ENCODE results near the gene NADSYN1. TPM values are rescaled to one million over a fixed set of nuclear protein-coding genes. Genes with fewer than 3 reads are reported as not detected.

The NADSYN1 gene
- total RNA-seq, 1 experiment from 2014 or later = 45.1 TPM

DNA sequence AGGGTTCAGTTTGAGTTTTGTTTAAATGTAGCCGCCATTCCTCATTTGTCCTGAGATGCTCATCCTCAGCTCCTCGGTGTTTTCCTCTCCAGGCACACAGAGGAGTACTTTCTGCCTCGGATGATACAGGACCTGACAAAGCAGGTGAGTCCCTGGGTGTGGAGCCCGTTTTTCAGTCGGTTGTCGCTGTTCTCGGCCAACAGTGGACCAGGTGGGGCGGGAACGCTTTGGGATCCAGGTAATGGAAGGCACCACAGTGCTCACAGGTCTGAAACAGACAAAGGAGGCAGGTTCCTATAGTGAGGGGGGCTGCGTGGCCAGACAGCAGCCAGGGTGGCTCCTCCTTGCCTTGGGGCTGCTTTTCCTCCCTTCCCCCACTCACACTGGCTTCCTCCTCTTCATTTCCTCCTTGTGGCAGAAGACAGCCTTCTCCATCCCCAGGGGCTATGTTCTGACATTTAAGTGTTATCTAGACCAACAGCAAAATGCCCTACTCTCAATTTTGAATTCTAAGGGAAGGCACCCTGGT lies 19.4 kb downstream of the NADSYN1 start:
- H3K27me3 Mint-ChIP-seq (ENCODE audit: low read depth) = no peaks in the 10 kb centered on the region
- H3K27ac Mint-ChIP-seq = no peak overlapping the region
- H3K36me3 Mint-ChIP-seq = peaks cover 49% of the 10 kb centered on the region
- POLR2A ChIA-PET = no interaction called here
- H3K9me3 Mint-ChIP-seq = peaks cover 24% of the 10 kb centered on the region
- no peak for ATAC-seq
- no peak for DNase-seq (ENCODE audit: low spot score)
- peaks cover 9% of the 10 kb centered on the region for H3K4me1 Mint-ChIP-seq
- CTCF ChIA-PET = no interaction called here
- TF ChIP-seq ATF1 (CRISPR knock-in tag; IDR thresholded peaks at IDR 0.05) = no peak
- no peak for TF ChIP-seq ZNF281 (CRISPR knock-in tag; IDR thresholded peaks at IDR 0.05)
- TF ChIP-seq, protein P1, sequence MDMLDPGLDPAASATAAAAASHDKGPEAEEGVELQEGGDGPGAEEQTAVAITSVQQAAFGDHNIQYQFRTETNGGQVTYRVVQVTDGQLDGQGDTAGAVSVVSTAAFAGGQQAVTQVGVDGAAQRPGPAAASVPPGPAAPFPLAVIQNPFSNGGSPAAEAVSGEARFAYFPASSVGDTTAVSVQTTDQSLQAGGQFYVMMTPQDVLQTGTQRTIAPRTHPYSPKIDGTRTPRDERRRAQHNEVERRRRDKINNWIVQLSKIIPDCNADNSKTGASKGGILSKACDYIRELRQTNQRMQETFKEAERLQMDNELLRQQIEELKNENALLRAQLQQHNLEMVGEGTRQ (CRISPR knock-in tag; IDR thresholded peaks at IDR 0.05) = no peak
- TF ChIP-seq, protein P2, sequence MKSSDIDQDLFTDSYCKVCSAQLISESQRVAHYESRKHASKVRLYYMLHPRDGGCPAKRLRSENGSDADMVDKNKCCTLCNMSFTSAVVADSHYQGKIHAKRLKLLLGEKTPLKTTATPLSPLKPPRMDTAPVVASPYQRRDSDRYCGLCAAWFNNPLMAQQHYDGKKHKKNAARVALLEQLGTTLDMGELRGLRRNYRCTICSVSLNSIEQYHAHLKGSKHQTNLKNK (CRISPR knock-in tag; IDR thresholded peaks at IDR 0.05) = no peak
- H3K4me3 Mint-ChIP-seq = no peak overlapping the region

DNA sequence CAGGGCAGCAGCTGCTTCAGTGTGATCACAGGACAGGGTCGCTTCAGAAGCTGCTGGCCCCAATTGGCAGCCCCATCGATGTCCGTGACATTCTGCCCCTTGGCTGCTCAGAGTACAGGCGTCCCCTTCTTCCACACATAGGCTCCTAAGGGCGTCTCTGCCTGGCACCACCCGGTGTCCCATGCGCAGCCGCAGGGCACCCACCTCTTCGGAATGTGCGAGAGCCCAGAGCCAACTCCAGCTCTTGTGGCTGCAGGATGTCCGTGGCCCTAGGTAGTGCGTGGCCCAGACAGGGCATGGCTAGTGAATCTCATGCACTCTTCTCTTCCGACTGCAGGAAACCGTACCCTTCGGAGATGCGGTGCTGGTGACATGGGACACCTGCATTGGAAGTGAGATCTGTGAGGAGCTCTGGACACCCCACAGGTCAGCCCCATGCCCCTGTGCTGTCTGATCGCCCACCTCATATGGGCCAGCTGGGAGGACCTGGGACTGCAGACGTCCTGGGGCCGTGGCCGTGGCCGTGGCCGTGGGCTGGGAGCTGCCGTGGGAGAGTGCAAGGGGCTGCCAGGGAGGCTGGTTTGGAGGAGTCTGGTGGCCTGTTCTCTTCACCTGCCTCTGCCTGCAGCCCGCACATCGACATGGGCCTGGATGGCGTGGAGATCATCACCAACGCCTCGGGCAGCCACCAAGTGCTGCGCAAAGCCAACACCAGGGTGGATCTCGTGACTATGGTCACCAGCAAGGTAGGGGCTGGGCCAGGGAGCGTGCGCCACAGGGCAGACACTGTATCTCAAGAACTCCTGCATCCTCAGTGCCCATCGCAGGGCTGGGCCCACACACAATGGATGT lies 20.2 kb downstream of the NADSYN1 start:
- no peak for ATAC-seq
- no peaks in the 10 kb centered on the region for H3K27me3 Mint-ChIP-seq (ENCODE audit: low read depth)
- peaks cover 43% of the 10 kb centered on the region for H3K36me3 Mint-ChIP-seq
- no peak overlapping the region for H3K4me3 Mint-ChIP-seq
- no peak for TF ChIP-seq TEAD4 (CRISPR knock-in tag; IDR thresholded peaks at IDR 0.05)
- TF ChIP-seq ZNF425 (CRISPR knock-in tag; conservative IDR thresholded peaks at IDR 0.05) = no peak
- TF ChIP-seq, protein P3, sequence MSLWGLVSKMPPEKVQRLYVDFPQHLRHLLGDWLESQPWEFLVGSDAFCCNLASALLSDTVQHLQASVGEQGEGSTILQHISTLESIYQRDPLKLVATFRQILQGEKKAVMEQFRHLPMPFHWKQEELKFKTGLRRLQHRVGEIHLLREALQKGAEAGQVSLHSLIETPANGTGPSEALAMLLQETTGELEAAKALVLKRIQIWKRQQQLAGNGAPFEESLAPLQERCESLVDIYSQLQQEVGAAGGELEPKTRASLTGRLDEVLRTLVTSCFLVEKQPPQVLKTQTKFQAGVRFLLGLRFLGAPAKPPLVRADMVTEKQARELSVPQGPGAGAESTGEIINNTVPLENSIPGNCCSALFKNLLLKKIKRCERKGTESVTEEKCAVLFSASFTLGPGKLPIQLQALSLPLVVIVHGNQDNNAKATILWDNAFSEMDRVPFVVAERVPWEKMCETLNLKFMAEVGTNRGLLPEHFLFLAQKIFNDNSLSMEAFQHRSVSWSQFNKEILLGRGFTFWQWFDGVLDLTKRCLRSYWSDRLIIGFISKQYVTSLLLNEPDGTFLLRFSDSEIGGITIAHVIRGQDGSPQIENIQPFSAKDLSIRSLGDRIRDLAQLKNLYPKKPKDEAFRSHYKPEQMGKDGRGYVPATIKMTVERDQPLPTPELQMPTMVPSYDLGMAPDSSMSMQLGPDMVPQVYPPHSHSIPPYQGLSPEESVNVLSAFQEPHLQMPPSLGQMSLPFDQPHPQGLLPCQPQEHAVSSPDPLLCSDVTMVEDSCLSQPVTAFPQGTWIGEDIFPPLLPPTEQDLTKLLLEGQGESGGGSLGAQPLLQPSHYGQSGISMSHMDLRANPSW (CRISPR knock-in tag; conservative IDR thresholded peaks at IDR 0.05; ENCODE audit: low read depth) = no peak
- TF ChIP-seq ZNF219 (CRISPR knock-in tag; IDR thresholded peaks at IDR 0.05; ENCODE audit: borderline replicate concordance) = no peak
- no peak for TF ChIP-seq SP1 (CRISPR knock-in tag; conservative IDR thresholded peaks at IDR 0.05)
- no peak for TF ChIP-seq JAZF1 (CRISPR knock-in tag; IDR thresholded peaks at IDR 0.05)
- no peak for TF ChIP-seq NR2C2 (CRISPR knock-in tag; IDR thresholded peaks at IDR 0.05)
- TF ChIP-seq ZNF138 (CRISPR knock-in tag; conservative IDR thresholded peaks at IDR 0.05) = no peak
- TF ChIP-seq, protein P1 (CRISPR knock-in tag; IDR thresholded peaks at IDR 0.05) = no peak
- no peak for TF ChIP-seq NFATC4 (CRISPR knock-in tag; IDR thresholded peaks at IDR 0.05)
- TF ChIP-seq FOXJ3 (CRISPR knock-in tag; IDR thresholded peaks at IDR 0.05; ENCODE audit: borderline replicate concordance) = no peak
- TF ChIP-seq ETV6 (CRISPR knock-in tag; IDR thresholded peaks at IDR 0.05) = no peak
- no peak for TF ChIP-seq NFE2L1 (CRISPR knock-in tag; IDR thresholded peaks at IDR 0.05)
- no peak for TF ChIP-seq FOXP1 (CRISPR knock-in tag; IDR thresholded peaks at IDR 0.05; ENCODE audit: borderline replicate concordance)
- DNase-seq (ENCODE audit: low spot score) = no peak
- H3K4me1 Mint-ChIP-seq = peaks cover 14% of the 10 kb centered on the region
- no peak overlapping the region for H3K27ac Mint-ChIP-seq
- CTCF ChIA-PET = no interaction called here
- peaks cover 16% of the 10 kb centered on the region for H3K9me3 Mint-ChIP-seq
- POLR2A ChIA-PET = no interaction called here

Measured in WTC11 (cell line).